Renal cortical epithelial cell (primary cell): Measurements from ENCODE around the gene ARL4C. TPM values are rescaled to one million over a fixed set of nuclear protein-coding genes. Genes with fewer than 3 reads are reported as not detected.

ENCODE experiments used
- DNase-seq: peaks from one replicate; pipeline ENCODE4 v3.0.0-alpha.2; 2011; ENCODE audit warnings: low read depth
- total RNA-seq: library from RNA; depleted of rRNA; stranded (reverse); fragments of >200 nt; gene quantifications from 2 replicates; pipeline ENCODE4 v1.2.3, GENCODE V29; 2014

ARL4C gene
- total RNA-seq, 1 donor from 2014 or later = 98.6 TPM

DNA sequence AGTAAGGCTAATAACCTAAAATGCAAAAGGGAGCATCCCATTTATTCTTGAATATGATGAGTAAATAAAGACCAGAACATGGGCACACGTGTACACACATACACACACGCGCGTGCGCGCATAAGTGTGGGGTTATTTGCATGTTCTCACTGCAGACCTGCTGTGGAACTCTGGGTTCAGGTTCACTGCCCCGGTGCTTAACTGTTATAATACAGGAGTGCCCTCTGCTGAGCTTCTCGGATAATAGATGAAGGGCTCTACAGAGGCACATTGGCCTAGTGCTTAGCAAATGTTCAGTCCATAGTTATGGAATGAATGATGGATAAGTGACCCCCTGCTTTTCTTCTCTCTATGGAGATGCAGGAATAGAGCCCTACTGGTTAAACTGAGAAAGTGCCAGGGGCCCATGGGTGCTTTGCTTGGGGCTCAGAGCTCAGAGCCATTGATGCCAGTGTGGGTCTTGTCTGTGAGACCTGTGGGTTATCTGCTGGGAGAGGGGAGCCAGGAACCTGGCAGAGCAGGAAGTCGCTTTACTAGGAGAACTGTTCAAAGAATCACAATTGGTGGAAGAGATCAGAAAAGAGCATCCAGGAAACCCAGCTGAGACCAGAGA lies 3.6 kb upstream of the ARL4C start:
- peak; percentile 81 for DNase-seq

DNA sequence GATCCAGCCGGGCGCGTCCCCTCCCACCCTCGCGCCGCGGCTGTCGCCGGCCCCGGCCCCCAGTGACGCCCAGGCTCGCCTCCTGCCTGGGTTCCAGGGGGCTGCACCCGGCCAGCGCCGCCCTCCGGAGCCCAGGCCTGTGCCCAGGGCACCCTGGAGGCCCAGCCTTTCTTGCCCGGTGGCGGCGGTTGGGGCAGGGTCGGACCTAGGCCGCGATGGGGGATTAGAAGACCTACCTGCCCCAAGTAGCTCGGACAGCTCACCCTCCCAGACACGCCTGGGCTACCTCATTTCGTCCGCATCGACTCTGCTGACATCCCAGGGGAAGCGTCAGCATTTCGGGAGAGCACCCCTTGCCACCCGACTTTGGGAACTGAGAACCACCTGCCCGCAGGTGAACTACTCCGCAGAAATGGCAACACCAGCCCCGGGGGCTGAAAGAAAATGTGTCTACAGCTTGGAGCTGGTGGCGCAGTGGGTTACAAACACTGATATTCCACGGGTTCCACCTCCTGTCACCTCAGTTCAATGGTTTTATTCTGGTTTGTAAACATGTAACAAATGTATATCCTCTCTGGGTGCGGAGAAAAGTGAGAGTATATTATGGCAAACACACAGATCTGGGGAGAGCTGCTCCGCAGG lies 834 bp upstream of the ARL4C start:
- DNase-seq = no peak

DNA sequence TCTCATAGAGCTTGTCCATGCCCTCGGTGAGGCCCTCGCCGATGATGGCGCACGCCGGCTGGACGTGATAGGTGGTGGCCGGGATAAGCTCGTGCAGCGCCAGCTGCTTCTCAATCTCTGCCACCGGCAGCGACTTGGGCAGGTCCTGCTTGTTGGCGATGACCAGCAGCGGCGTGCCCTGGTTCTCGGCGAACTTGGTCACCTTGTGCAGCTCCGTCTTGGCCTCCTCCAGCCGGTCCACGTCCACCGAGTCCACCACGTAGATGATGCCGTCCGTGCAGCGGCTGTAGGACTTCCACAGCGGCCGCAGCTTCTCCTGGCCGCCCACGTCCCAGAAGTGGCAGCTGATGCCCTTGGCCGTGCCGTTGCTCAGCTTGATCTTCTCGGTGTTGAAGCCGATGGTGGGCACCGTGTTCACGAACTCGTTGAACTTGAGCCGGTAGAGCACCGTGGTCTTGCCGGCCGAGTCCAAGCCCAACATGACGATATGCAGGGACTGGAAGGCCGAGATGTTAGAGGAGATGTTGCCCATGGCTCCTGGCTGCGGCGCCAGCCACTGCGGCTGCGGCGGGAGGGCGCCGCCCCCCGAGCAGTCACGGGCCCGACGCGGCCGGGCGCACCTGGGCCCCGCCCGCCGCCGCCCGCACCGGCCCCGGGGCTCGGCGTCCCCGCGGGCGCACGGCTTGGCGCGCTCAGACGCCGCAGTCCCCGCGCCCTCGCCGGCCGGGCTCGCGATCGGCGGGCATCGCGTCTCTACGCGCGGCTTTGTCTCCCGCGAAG lies 636 bp downstream of the ARL4C start:
- DNase-seq = no peak

DNA sequence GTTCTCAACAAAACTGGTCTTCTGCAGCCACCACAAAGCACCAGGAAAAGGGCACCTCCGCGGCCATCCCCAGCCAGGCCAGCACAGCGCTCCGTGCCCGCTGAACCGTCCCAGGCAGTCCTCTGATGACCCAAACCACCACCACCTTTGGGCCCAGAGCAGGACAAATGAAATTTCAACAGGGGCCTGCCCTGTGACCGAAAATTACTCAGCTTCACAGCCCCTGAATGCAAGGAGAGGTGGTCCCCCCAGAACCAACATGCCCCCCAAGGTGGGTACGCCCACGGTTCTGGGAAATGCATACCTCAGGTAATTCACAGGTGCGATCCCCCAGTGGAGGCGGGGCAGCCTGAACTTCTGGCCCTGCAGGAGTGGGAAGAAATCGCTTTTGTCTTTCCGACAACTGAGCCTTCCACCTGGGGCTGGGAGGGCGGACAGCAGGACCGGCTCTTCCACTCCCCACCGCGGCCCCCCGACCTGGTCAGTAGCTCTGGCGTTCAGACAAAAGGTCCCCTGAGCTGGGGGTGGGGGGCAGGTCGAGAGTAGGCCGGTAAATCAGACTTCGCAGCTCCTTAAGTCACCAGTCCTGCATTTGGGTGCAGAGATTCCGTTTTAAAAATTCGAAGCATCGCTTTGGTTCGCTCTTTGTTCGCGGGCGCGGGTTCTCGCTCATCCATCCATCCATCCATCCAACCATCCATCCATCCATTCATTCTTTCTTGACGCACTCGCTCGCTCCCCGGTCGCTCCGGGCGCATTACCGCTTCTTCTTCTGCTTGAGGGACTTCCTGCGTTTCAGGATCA lies 1.4 kb downstream of the ARL4C start:
- DNase-seq = no peak

DNA sequence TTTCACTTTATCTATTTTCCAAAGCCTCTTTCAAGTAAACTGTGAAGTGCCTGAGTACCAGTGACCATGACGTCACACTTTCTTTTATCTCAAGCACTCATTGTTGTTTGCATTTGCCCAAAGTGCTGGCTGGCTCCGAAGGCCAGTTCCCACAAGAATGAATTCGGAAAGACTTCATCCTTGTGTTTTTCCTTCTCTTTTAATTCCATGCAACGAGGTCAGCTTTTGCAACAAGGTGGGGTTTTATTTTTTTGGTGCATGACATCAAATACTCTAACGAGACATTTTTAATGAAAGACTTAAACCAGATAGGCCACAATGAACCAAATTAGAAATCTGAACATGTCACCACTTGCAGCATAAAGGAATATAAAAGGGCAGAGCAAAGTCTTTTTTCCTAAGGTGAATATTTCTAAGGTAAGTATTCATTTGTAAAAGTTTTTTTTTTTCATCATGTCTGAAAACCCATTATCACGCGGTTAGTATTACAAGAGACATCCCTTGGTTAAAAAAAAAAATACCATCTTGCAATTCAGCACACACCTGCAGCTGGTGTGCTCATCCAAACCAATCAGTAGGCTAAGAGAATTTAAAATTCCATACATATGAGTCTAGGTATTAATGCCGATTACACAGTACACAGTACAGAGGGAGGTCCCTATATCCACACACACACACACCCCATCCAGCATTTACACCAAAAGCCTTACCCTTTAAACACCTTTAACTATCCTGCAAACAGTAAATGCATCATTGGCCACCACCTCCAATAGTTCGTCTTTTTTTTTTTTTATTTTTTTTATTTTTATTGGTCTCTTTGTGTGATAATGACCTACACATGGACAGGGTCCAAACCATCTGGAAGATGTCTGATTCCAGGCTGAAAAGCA lies 2.3 kb downstream of the ARL4C start:
- DNase-seq = peak; percentile 67

DNA sequence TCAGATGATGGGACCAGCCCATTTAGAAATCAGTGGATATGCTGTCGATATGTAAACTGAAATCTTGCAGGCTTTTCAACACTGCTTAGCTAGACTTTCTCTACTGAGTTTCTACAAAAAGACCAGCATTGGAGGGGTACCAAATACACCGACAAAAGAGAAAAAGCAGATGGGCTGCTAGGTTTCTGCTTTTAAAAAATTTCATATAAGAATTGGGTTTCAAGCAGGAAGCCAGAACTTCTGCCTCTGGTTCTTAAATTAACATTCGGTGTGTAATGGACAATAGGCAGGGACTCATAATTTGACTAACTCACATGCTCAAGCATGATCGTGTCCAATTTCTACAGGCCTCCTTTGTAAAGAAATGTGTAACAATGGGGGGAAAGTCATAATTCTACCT lies 3.1 kb downstream of the ARL4C start:
- DNase-seq = no peak

DNA sequence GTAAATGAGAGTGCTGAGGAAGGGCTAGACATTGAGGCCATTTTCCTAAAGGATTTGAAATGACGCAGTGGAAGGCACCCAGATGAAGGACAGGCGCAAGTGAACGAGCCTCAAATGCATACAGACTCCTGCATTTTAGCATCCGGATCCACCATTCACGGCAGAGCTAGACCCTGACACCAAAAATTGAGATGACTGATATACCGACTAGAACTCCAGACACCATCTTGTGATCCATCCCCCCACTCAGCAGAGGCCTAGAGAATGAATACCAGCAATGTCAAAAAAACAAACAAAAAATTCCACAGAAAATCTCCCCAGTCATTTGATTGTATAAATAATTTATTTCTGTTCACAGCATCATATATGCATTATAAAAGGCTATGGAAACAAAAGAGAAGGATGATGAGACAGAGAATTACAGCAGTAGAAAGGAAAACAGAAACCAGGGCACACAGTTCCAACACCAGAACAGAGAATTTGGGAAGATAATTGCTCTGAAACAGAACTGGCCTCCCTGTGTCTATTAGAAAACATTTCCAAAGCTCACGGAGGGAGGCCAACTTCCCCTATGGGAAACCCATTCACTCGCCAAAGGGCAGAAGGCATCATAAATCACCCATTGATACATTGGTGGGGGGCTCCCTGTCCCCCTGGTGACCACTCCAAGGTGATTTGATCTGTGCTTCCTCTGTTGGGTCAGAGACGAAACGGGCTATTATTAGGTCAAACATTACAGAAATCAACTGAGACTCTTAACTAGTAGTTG lies 4.0 kb downstream of the ARL4C start:
- DNase-seq = no peak

DNA sequence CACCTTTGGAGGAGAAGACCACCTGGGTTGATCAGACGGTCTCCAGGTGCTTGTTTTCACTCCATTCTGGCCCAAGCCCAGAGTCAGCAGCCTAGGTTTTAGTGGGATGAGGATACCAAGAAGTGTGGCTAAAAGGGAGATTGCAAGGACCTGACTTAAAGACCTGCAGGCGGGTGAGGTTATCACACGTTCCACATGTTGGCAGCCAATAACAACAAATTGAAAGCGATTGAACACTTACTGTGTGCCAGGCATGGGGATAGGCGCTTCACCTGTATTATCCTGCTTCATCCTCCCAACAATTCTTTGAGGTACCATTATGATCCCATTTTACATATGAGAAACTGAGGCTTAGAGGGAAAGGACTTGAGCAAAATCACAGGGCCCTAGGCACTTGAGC lies 5.0 kb downstream of the ARL4C start:
- no peak for DNase-seq

DNA sequence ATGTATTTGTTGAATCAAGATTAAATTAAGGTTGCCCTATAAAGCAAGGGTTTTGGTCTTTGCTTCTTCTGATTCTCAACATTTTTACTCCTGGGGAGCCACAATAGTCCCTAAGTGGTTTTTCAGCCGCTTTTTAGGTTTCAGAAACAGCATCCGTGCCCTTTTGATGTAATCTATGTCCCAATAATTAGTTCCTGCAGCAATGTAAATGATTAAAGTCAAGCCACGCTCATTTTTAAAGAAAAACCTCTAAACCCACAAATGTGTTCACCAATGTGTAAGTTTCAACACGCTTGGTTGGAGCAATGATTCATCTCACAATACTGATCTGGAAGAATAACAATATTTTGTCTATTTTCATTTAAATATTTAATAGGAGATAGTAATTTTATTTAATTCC lies 5.6 kb downstream of the ARL4C start:
- peak; percentile 44 for DNase-seq

DNA sequence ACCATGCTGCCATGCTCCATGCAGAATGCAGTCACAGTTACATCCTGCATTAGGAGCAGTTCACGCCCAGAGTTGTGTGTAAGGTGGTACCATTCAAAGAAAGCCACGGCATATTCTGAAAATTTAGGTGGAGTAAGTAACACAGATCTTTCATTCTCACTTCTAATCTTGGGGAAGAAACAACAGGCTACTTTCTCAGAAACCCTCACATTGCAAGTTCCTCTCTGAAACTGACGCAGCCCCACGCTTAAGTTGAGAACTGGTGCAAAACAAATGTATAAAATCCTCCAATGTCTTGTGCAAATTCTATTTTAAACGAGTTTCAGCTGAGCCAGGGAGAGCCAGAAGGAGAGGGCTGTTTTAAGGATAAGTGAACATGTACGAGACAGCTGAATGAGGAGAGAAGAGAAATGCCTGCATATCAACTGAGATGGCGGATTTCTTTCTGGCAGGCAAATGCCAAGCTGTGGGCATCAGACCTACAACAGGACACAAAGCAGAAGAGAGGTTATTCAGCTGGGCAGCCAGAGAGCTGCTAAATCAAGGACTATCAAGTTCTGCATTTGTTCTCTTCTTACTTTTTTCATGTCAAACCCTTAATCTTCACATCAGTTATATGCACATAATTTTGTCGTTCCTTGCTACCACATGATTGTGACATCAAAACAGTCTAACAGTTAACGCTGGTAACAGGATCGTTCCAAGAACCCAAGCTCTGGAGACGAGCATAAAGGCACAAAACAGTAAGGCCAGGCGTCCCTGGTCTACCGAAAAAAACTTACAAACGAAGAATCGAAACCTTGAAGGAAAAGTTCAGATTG lies 6.4 kb downstream of the ARL4C start:
- DNase-seq = no peak

DNA sequence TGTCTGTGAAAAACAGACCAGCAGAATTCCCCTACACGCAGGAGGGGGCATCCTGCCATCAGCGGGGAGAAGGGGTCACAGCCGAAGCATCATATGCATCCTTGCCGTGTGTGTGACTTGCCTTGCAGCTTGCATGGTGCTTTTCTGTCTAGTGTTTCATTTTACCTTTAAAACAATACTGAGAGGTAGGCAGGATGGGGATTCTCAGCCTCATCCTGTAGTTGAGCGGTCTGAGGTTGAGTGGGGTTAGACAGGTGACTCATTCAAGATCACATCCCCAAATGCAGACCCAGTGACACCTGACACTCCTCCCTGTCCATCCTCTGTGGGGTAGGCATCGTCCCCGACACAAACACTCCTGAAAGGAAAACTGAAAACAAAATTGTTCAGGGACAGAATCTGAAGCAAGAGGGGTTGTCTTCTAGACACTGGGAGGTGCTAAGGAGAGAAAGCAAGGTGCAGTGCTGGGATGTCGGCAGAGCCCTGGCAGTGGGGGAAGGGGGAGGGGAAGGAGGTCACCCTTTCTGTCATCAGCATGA lies 7.9 kb downstream of the ARL4C start:
- no peak for DNase-seq

DNA sequence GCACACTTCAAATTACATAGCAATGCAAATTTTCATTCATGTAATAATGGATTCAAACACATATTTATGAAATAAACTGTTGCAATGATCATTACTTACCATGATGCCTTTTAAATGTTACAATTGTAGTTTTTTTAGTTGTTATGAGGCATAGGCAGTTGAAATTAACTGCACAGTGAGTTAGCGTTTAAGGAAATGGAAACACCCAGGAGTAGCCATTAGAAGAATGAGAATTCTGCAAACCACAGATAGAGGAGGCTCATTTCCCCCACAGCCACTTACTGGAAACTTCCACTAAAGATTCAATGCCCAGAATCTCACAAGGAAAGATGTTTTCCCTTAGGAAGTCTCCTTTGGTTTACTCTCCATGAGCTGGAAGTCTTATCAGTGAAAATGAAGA lies 8.4 kb downstream of the ARL4C start:
- no peak for DNase-seq

DNA sequence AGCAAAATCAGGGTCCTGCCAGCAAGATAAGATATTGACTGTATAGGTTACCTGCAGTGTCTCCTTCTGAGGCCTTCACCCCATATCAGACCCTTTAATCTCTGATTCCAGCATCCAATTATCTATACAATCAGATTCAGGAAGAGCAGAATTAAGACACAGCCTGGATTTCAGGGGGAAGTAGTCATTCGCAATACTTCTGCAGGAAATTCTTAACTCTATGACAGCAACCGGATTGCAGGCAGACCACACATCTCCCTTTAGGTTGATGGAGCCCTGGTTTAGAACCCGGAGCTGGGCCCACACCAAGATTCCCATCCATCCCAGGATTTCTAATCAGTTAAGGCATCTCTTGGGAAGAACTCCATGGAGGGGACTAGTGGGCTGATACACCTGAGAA lies 9.5 kb downstream of the ARL4C start:
- no peak for DNase-seq

DNA sequence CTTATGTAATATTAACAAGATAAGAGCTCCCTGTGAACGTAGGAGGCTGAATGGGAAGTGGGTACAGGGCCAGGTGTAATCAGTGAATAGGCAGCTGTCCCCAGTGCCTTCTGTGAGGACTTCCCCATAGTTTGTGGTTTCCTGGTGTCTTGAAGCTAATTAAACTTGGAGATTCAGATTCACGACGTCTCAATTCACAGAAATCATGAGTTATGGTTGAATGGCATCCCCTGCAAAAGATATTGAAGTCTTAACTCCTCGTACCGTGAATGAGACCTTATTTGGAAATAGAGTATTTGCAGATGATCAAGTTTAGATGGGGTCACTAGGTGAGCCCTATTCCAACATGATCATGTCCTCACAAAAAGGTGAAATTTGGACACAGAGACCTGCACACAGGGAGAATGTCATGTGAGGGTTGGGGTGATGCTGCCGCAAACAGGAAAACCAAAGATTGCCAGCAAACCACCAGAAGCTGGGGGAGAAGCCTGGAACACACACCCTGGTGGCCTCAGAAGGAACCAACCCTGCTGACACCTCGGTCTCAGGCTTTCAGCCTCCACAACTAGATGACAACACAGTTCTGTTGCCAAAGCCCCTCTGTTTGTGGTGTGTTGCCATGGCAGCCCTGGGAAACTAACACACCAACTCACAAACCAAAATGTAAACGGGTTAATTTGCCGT lies 13.2 kb downstream of the ARL4C start:
- peak; percentile 33 for DNase-seq

DNA sequence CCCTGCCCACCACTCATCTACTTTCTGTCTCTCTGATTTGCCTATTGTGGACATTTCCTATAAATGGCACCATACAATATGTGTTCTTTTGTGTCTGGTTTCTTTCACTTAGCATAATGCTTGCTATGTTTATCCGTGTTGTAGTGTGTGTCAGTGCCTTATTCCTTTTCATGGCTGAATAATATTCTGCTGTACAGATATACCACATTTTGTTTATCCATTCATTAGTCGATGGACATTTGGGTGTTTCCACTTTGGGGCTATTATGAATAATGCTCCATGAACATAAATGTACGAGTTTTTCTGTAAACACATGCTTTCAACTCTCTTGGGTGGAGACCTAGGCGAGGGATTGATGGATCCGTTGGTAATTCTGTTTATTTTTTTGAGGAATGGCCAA lies 15.6 kb downstream of the ARL4C start:
- no peak for DNase-seq

DNA sequence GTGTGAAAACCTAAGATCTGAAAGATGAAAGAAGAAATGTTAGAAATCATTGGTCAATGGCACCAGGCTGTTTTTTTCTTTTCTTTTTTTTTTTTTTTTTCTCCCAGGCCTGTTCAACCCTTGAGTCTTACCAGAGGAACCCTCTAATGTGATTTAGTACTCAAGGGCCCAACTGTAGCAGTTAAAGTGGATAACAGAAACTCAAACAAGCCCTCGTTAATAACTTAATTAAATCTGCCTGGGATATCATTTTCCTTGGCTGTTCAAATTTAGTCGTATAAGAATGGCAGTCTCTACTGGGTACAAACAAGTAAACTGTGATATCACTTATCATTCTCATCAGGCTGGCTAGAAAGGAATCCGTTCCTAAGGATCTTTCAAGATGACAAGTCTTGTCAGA lies 16.5 kb downstream of the ARL4C start:
- no peak for DNase-seq

DNA sequence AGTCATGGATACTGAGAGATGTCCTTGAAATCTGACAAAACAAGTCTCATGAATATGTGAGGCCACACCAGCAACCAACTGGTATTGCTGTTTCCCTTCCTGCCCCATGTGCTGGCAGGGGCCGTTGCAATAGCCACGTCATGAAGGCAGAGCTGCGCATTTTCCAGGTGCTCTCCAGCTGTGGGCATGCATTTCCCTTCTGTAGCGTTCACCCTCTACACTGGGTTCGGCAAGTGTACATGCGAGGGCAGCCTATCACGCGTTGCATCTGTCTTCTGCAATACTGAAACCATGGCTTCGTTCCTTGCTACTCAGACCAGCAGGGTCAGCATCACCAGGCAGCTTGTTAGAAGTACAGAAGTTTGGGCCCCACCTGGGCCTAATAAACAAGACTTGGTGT lies 17.4 kb downstream of the ARL4C start:
- DNase-seq = no peak

DNA sequence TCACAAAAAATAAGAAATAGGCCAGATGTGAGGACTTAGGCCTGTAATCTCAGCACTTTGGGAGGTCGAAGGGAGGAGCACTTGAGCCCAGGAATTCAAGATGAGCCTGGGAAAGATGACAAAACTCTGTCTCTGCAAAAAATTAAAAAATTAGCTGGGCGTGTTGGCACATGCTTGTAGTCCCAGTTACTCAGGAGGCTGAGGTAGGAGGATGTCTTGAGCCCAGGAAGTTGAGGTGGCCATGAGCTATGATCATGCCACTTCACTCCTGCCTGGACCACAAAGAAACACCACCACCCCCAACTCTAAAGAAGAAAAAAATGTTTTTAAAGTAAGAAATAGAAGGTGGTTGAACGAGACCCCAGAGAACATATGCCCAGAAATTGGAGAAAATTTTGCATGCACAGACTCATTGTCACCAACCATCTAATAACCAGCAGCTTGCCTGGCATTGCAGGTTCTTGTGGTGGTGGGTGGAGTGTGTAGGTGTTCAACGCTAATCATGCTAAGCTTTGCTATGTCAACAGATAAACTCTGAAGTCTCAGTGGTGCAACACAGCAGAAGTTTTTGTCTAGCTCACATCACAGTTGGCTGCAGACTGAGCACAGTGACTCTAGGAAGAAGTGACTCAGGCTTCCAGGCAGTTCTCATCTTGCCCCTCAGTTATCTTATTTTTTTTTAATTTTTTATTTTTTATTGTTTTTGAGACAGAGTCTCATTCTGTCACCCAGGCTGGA lies 18.6 kb downstream of the ARL4C start:
- no peak for DNase-seq
